PC-9 (cell line): ENCODE results near the gene MTMR8. TPM values are rescaled to one million over a fixed set of nuclear protein-coding genes. Genes with fewer than 3 reads are reported as not detected.

ENCODE experiments used
- BruUV-seq: library from RNA; stranded (reverse); fragments of 400-500 nt; replicated peaks from 2 replicates; lab custom pipeline; 2021; lab: Mats Ljungman, UMichigan
- CTCF ChIA-PET: fragments of 300-600 bp; sonication (Branson Sonifier 250); formaldehyde crosslinking; loops from one replicate; lab custom pipeline; 2022; ENCODE audit warnings: antibody characterized with exemption; lab: Charles Lee
- POLR2A ChIA-PET: fragments of 300-600 bp; sonication (Branson Sonifier 250); formaldehyde crosslinking; loops from one replicate; lab custom pipeline; 2022; ENCODE audit warnings: antibody characterized with exemption; ENCODE audit not compliant: unreplicated experiment; lab: Charles Lee
- DNase-seq, 2 experiments: peaks; one replicate each; pipeline versions ENCODE4 v3.0.0 to v3.0.0-alpha.2; 2015 to 2022; ENCODE audit warnings: mixed read lengths in 1 of 2
- H2AFZ ChIP-seq: fragments of 200-600 bp; sonication (generic); 2 replicates; pipeline ENCODE4 v1.8.1; 2017; ENCODE audit warnings: antibody characterized with exemption
- H3F3A ChIP-seq: fragments of 200-600 bp; sonication (generic); 2 replicates; pipeline ENCODE4 v1.8.1; 2017; ENCODE audit warnings: antibody characterized with exemption, mild to moderate bottlenecking, low read depth; ENCODE audit not compliant: insufficient read depth
- H3K27ac ChIP-seq: fragments of 200-600 bp; sonication (generic); 2 replicates; pipeline ENCODE4 v1.6.1; 2016; ENCODE audit warnings: mixed run types
- H3K27me3 ChIP-seq: fragments of 200-600 bp; sonication (generic); 2 replicates; pipeline ENCODE4 v1.6.1; 2016; ENCODE audit warnings: low read depth, mixed run types; ENCODE audit not compliant: insufficient read depth
- H3K36me3 ChIP-seq: fragments of 200-600 bp; sonication (generic); 2 replicates; pipeline ENCODE4 v1.6.1; 2016; ENCODE audit warnings: low read depth, mixed run types
- H3K4me1 ChIP-seq: fragments of 200-600 bp; sonication (generic); replicated peaks from 2 replicates; pipeline ENCODE4 v1.6.1; 2016; ENCODE audit warnings: mixed run types; ENCODE audit not compliant: insufficient read depth
- H3K4me2 ChIP-seq: fragments of 200-600 bp; sonication (generic); 2 replicates; pipeline ENCODE4 v1.6.1; 2017; ENCODE audit warnings: mixed run types
- H3K4me3 ChIP-seq: fragments of 200-600 bp; sonication (generic); 2 replicates; pipeline ENCODE4 v1.6.1; 2016; ENCODE audit warnings: mixed run types
- H3K79me2 ChIP-seq: fragments of 200-600 bp; sonication (generic); 2 replicates; pipeline ENCODE4 v1.6.1; 2017; ENCODE audit warnings: low read depth, mixed run types
- H3K9me2 ChIP-seq: fragments of 200-600 bp; sonication (generic); 2 replicates; pipeline ENCODE4 v1.8.1; 2017; ENCODE audit warnings: mild to moderate bottlenecking; ENCODE audit not compliant: insufficient read depth
- H3K9me3 ChIP-seq: fragments of 200-600 bp; sonication (generic); 2 replicates; pipeline ENCODE4 v1.8.1; 2016; ENCODE audit warnings: low read depth; ENCODE audit not compliant: insufficient read depth
- H4K20me1 ChIP-seq: fragments of 200-600 bp; sonication (generic); 2 replicates; pipeline ENCODE4 v1.8.1; 2017; ENCODE audit not compliant: insufficient read depth
- EZH2 ChIP-seq: fragments of 200-600 bp; sonication (generic); IDR thresholded peaks from 2 replicates; pipeline ENCODE4 v1.8.0; 2017; ENCODE audit warnings: antibody characterized with exemption, low read depth
- intact Hi-C: fragments of 100-400 bp; cut with micrococcal nuclease; formaldehyde crosslinking; loops from one replicate; pipeline ENCODE4 v1.10.0; 2022; ENCODE audit not compliant: unreplicated experiment
- total RNA-seq: library from RNA; stranded (reverse); gene quantifications from 2 replicates; pipeline ENCODE4 v1.2.3, GENCODE V29; 2021
- TF ChIP-seq, protein P1 (sequence below): fragments of 200-600 bp; sonication (generic); conservative IDR thresholded peaks from 2 replicates; pipeline ENCODE4 v1.6.1; 2017; ENCODE audit warnings: mixed run types, antibody characterized with exemption, mild to moderate bottlenecking, moderate library complexity

MTMR8 gene
- total RNA-seq, 1 experiment from 2014 or later = 1.9 TPM

DNA sequence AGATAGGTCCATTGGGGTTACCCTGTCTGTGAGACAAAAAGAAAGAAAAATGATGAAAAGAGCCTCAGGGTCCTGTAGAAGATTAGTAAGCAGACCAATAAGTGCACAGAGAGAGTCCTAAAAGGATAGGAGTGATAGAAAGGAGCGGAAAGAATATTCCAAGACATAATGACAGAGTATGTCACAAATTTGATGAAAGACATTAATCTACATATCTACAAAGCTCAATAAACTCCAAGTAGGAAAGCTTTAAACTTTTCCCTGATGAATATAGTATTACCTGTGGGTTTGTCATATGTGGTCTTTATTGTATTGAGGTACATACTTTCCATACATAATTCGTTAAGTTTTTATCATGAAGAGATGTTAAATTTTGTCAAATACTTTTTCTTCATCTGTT lies 73.7 kb downstream of the MTMR8 start:
- ChIA-PET CTCF (no interaction called here), POLR2A (no interaction called here)
- H3K36me3 ChIP-seq = no peaks in the 10 kb centered on the region
- no peak overlapping the region for H3K4me2 ChIP-seq
- H3K79me2 ChIP-seq = no peaks in the 10 kb centered on the region
- intact Hi-C loops = no loop called here
- no peak for TF ChIP-seq EZH2
- TF ChIP-seq, protein P1, sequence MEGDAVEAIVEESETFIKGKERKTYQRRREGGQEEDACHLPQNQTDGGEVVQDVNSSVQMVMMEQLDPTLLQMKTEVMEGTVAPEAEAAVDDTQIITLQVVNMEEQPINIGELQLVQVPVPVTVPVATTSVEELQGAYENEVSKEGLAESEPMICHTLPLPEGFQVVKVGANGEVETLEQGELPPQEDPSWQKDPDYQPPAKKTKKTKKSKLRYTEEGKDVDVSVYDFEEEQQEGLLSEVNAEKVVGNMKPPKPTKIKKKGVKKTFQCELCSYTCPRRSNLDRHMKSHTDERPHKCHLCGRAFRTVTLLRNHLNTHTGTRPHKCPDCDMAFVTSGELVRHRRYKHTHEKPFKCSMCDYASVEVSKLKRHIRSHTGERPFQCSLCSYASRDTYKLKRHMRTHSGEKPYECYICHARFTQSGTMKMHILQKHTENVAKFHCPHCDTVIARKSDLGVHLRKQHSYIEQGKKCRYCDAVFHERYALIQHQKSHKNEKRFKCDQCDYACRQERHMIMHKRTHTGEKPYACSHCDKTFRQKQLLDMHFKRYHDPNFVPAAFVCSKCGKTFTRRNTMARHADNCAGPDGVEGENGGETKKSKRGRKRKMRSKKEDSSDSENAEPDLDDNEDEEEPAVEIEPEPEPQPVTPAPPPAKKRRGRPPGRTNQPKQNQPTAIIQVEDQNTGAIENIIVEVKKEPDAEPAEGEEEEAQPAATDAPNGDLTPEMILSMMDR = no peak
- no peaks in the 10 kb centered on the region for H4K20me1 ChIP-seq
- no peaks in the 10 kb centered on the region for H3K4me1 ChIP-seq
- no peak overlapping the region for H3K27ac ChIP-seq
- H3K9me2 ChIP-seq = no peaks in the 10 kb centered on the region
- H3K9me3 ChIP-seq = no peaks in the 10 kb centered on the region
- no peaks in the 10 kb centered on the region for H3F3A ChIP-seq
- no peak for DNase-seq
- no TSS peak for BruUV-seq
- no peaks in the 10 kb centered on the region for H3K27me3 ChIP-seq
- H2AFZ ChIP-seq = no peak overlapping the region
- H3K4me3 ChIP-seq = no peak overlapping the region

DNA sequence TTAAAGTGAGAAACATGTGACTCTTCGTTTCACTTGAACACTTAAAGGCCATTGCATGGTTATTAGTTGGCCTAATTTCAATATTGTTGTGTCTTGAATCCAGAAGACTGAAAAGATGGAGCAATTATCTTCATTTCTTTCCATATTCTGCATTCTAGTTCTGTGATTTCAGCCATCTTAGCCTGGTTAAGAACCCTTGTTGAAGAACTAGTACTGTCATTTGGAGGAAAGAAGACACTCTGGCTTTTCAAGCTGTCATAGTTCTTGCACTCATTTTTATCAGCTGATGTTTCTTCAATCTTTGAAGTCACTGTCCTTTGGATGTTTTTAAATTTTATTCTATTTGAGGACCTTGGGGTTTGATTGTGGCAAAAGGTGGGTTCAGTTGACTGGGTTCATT lies 81.6 kb downstream of the MTMR8 start:
- H3K27ac ChIP-seq = no peak overlapping the region
- CTCF ChIA-PET = no interaction called here

DNA sequence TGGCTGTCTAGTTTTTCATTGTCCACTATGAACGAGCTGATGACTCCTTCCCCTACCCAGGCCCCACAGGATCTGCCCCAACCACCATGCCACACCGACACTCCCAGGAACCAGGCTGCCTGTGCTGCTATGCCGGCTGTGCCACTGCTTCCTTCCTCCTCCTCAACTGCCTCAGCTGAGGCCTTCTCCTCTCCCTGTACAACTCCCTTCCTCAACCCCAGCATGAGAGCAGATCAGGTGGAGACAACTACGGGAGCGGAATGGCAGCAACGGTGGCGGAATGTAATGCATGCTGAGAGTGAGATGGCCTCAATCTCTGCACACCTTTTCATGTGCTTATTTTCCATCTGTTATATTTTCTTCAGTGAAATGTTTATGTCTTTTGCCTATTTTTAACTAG lies 88.5 kb downstream of the MTMR8 start:
- intact Hi-C loops = no loop called here
- no peak overlapping the region for H3K4me3 ChIP-seq
- BruUV-seq = no TSS peak
- DNase-seq = no peak
- H3K36me3 ChIP-seq = no peaks in the 10 kb centered on the region
- H3K79me2 ChIP-seq = no peaks in the 10 kb centered on the region
- ChIA-PET POLR2A (no interaction called here), CTCF (no interaction called here)
- no peaks in the 10 kb centered on the region for H3K4me1 ChIP-seq
- H3K4me2 ChIP-seq = no peak overlapping the region
- no peaks in the 10 kb centered on the region for H3K9me2 ChIP-seq
- H4K20me1 ChIP-seq = no peaks in the 10 kb centered on the region
- no peak overlapping the region for H3K27ac ChIP-seq
- H3K27me3 ChIP-seq = no peaks in the 10 kb centered on the region
- no peak overlapping the region for H2AFZ ChIP-seq
- no peak for TF ChIP-seq EZH2
- TF ChIP-seq, protein P1 = no peak
- H3K9me3 ChIP-seq = no peaks in the 10 kb centered on the region
- no peaks in the 10 kb centered on the region for H3F3A ChIP-seq

More for the DNA sequence above, 81.6 kb downstream of the MTMR8 start:
- Histone ChIP-seq H2AFZ (no peak overlapping the region), H4K20me1 (no peaks in the 10 kb centered on the region), H3K79me2 (no peaks in the 10 kb centered on the region), H3K4me3 (no peak overlapping the region), H3K9me2 (no peaks in the 10 kb centered on the region), H3K4me1 (no peaks in the 10 kb centered on the region), H3K36me3 (no peaks in the 10 kb centered on the region), H3F3A (no peaks in the 10 kb centered on the region), H3K9me3 (no peaks in the 10 kb centered on the region), H3K27me3 (no peaks in the 10 kb centered on the region), H3K4me2 (no peak overlapping the region)
- POLR2A ChIA-PET = no interaction called here
- TF ChIP-seq EZH2 = no peak
- TF ChIP-seq, protein P1 = no peak
- intact Hi-C loops = no loop called here
- no TSS peak for BruUV-seq
- DNase-seq = no peak
